HG03108 (cell line): ENCODE results near the gene FIGNL2.
"Not testable (repeated sequence)": the region's sequence is repeated elsewhere in the genome, so short reads cannot be mapped to it uniquely, and the experiment has no call there.

Experiments used
- ATAC-seq: cut with Tn5 transposase; IDR thresholded peaks from one replicate; pipeline ENCODE4 v1.9.1; 2021; ENCODE audit warnings: moderate library complexity; ENCODE audit not compliant: unreplicated experiment

The FIGNL2 gene

GRCh38 chr12:51818566-51819300 lies 29.8 kb downstream of the FIGNL2 start:
- ATAC-seq, result no peak

- ATAC-seq, result no peak
Measured at GRCh38 chr12:51818086-51818485, 30.4 kb downstream of the FIGNL2 start.

GRCh38 chr12:51817027-51817953 lies 31.2 kb downstream of the FIGNL2 start:
- no peak for ATAC-seq

- no peak for ATAC-seq
Measured at GRCh38 chr12:51815571-51815970, 32.9 kb downstream of the FIGNL2 start.

GRCh38 chr12:51814311-51815088 lies 34.0 kb downstream of the FIGNL2 start:
- no peak for ATAC-seq

GRCh38 chr12:51813931-51814310 lies 34.6 kb downstream of the FIGNL2 start:
- no peak for ATAC-seq

GRCh38 chr12:51812871-51813270 lies 35.6 kb downstream of the FIGNL2 start:
- ATAC-seq, result no peak

GRCh38 chr12:51811203-51812202 lies 37.0 kb downstream of the FIGNL2 start:
- ATAC-seq, result no peak

GRCh38 chr12:51809193-51809592 lies 39.3 kb downstream of the FIGNL2 start:
- ATAC-seq, result no peak

GRCh38 chr12:51806896-51807295 lies 41.6 kb downstream of the FIGNL2 start:
- no peak for ATAC-seq

- ATAC-seq, result no peak
Measured at GRCh38 chr12:51801027-51801426, 47.5 kb downstream of the FIGNL2 start.

- ATAC-seq, result no peak
Measured at GRCh38 chr12:51798501-51798900, 50.0 kb downstream of the FIGNL2 start.

GRCh38 chr12:51798051-51798450 lies 50.5 kb downstream of the FIGNL2 start:
- ATAC-seq, result not testable (repeated sequence)

GRCh38 chr12:51797301-51797700 lies 51.2 kb downstream of the FIGNL2 start:
- no peak for ATAC-seq

GRCh38 chr12:51793201-51793600 lies 55.3 kb downstream of the FIGNL2 start:
- no peak for ATAC-seq

GRCh38 chr12:51792417-51792816 lies 56.1 kb downstream of the FIGNL2 start:
- ATAC-seq, result no peak

- no peak for ATAC-seq
Measured at GRCh38 chr12:51788876-51789275, 59.6 kb downstream of the FIGNL2 start.

GRCh38 chr12:51785906-51786305 lies 62.6 kb downstream of the FIGNL2 start:
- no peak for ATAC-seq

- ATAC-seq, result no peak
Measured at GRCh38 chr12:51784688-51785087, 63.8 kb downstream of the FIGNL2 start.

GRCh38 chr12:51779876-51780275 lies 68.6 kb downstream of the FIGNL2 start:
- no peak for ATAC-seq
